ENCODE results near the gene CFAP47.

Gene CFAP47

GRCh38 chrX:36336751-36337150, 417.2 kb downstream of the CFAP47 start:
- H3K27me3 ChIP-seq (ENCODE audit: insufficient read depth, low read length, poor library complexity, severe bottlenecking), result no peaks in the 10 kb centered on the region
- H3K9me3 ChIP-seq (ENCODE audit: insufficient read depth, low read depth, low read length), result no peaks in the 10 kb centered on the region
- H3K4me1 ChIP-seq (ENCODE audit: insufficient read depth, low read length, poor library complexity, severe bottlenecking), result no peaks in the 10 kb centered on the region
- H3K36me3 ChIP-seq (ENCODE audit: insufficient read depth, low read length), result no peaks in the 10 kb centered on the region
- H2AFZ ChIP-seq (ENCODE audit: low read length), result no peak overlapping the region
- H3K4me2 ChIP-seq (ENCODE audit: low read depth, low read length, poor library complexity, severe bottlenecking), result no peak overlapping the region
- H3K9me2 ChIP-seq (replicated peaks; ENCODE audit: low read depth, low read length), result no peaks in the 10 kb centered on the region
- H3K4me3 ChIP-seq (ENCODE audit: low read length, poor library complexity, severe bottlenecking), result no peak overlapping the region
- H3F3A ChIP-seq (ENCODE audit: low read depth), result no peaks in the 10 kb centered on the region
- H3K79me2 ChIP-seq (ENCODE audit: insufficient read depth, low read length), result no peaks in the 10 kb centered on the region
- no peak for TF ChIP-seq EZH2phosphoT487 (IDR thresholded peaks at IDR 0.05; ENCODE audit: borderline replicate concordance)
- TF ChIP-seq CTCF (conservative IDR thresholded peaks at IDR 0.05; ENCODE audit: low read length), result no peak
- no peak overlapping the region for H3K9ac ChIP-seq (ENCODE audit: low read depth, low read length, poor library complexity, severe bottlenecking)
- H4K20me1 ChIP-seq (ENCODE audit: insufficient read depth, low read length, poor library complexity, severe bottlenecking), result no peaks in the 10 kb centered on the region

- Histone ChIP-seq H4K20me1 (ENCODE audit: insufficient read depth, low read length, poor library complexity, severe bottlenecking) (no peaks in the 10 kb centered on the region), H2AFZ (ENCODE audit: low read length) (no peak overlapping the region), H3K4me3 (ENCODE audit: low read length, poor library complexity, severe bottlenecking) (no peak overlapping the region), H3K4me1 (ENCODE audit: insufficient read depth, low read length, poor library complexity, severe bottlenecking) (no peaks in the 10 kb centered on the region), H3K9me2 (replicated peaks; ENCODE audit: low read depth, low read length) (no peaks in the 10 kb centered on the region), H3K27me3 (ENCODE audit: insufficient read depth, low read length, poor library complexity, severe bottlenecking) (no peaks in the 10 kb centered on the region), H3K4me2 (ENCODE audit: low read depth, low read length, poor library complexity, severe bottlenecking) (no peak overlapping the region), H3K36me3 (ENCODE audit: insufficient read depth, low read length) (no peaks in the 10 kb centered on the region), H3K9me3 (ENCODE audit: insufficient read depth, low read depth, low read length) (no peaks in the 10 kb centered on the region), H3K9ac (ENCODE audit: low read depth, low read length, poor library complexity, severe bottlenecking) (no peak overlapping the region), H3K79me2 (ENCODE audit: insufficient read depth, low read length) (no peaks in the 10 kb centered on the region), H3F3A (ENCODE audit: low read depth) (no peaks in the 10 kb centered on the region)
- no peak for TF ChIP-seq EZH2phosphoT487 (IDR thresholded peaks at IDR 0.05; ENCODE audit: borderline replicate concordance)
- TF ChIP-seq CTCF (conservative IDR thresholded peaks at IDR 0.05; ENCODE audit: low read length), result no peak
These were observed 424.8 kb downstream of the CFAP47 start for GRCh38 chrX:36344301-36344700.

GRCh38 chrX:36348509-36348908, 429.0 kb downstream of the CFAP47 start:
- Histone ChIP-seq H3K9ac (ENCODE audit: low read depth, low read length, poor library complexity, severe bottlenecking) (no peak overlapping the region), H3K79me2 (ENCODE audit: insufficient read depth, low read length) (no peaks in the 10 kb centered on the region), H3K4me3 (ENCODE audit: low read length, poor library complexity, severe bottlenecking) (no peak overlapping the region), H4K20me1 (ENCODE audit: insufficient read depth, low read length, poor library complexity, severe bottlenecking) (no peaks in the 10 kb centered on the region), H2AFZ (ENCODE audit: low read length) (no peak overlapping the region), H3K27me3 (ENCODE audit: insufficient read depth, low read length, poor library complexity, severe bottlenecking) (no peaks in the 10 kb centered on the region), H3K9me2 (replicated peaks; ENCODE audit: low read depth, low read length) (no peaks in the 10 kb centered on the region), H3K9me3 (ENCODE audit: insufficient read depth, low read depth, low read length) (no peaks in the 10 kb centered on the region), H3K36me3 (ENCODE audit: insufficient read depth, low read length) (no peaks in the 10 kb centered on the region), H3F3A (ENCODE audit: low read depth) (no peaks in the 10 kb centered on the region), H3K4me1 (ENCODE audit: insufficient read depth, low read length, poor library complexity, severe bottlenecking) (no peaks in the 10 kb centered on the region), H3K4me2 (ENCODE audit: low read depth, low read length, poor library complexity, severe bottlenecking) (no peak overlapping the region)
- TF ChIP-seq CTCF (conservative IDR thresholded peaks at IDR 0.05; ENCODE audit: low read length) (no peak), EZH2phosphoT487 (IDR thresholded peaks at IDR 0.05; ENCODE audit: borderline replicate concordance) (no peak)

All from Loucy (cell line).